ENCODE data around the gene OSBPL2. TPM values are rescaled to one million over a fixed set of nuclear protein-coding genes. Genes with fewer than 3 reads are reported as not detected.

Gene OSBPL2
- polyA plus RNA-seq, 1 donor = 35.7 TPM

DNA sequence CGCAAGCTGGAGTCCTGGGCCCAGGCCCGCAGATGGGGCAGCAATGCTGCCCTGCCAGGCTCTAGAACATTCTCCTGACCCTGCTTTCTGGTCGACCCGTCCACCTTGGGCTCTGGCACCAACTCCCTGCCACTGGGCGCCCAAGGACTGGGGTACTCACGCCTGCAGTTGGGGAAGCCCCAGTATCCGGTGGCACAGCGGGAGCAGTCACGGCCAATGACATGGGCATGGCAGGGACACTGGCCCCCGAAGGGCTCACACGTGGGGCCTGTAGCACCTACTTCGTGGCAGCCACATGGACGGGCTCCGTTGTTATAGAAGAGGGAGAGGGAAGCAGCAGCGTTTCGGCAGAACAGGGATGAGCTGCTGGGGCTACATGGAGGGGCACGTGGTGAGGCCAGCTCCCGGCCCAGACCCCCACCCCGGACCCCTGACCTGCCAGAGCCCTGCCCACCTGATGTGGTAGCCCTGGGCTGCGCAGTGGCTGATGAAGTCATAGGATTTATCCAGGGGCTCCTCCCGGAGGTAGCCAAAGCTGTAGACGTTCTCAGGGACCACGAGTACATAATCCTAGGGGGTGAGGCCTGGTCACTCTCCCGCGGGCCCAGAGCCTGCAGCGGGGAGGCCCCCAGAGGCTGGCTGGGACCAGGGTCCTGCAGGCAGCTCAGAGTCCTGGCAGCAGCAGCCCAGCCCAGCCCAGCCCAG is 90.5 kb downstream of the OSBPL2 start:
- H3K36me3 ChIP-seq (ENCODE audit: control insufficient read depth, insufficient read depth, low read length) = peaks cover 65% of the 10 kb centered on the region

DNA sequence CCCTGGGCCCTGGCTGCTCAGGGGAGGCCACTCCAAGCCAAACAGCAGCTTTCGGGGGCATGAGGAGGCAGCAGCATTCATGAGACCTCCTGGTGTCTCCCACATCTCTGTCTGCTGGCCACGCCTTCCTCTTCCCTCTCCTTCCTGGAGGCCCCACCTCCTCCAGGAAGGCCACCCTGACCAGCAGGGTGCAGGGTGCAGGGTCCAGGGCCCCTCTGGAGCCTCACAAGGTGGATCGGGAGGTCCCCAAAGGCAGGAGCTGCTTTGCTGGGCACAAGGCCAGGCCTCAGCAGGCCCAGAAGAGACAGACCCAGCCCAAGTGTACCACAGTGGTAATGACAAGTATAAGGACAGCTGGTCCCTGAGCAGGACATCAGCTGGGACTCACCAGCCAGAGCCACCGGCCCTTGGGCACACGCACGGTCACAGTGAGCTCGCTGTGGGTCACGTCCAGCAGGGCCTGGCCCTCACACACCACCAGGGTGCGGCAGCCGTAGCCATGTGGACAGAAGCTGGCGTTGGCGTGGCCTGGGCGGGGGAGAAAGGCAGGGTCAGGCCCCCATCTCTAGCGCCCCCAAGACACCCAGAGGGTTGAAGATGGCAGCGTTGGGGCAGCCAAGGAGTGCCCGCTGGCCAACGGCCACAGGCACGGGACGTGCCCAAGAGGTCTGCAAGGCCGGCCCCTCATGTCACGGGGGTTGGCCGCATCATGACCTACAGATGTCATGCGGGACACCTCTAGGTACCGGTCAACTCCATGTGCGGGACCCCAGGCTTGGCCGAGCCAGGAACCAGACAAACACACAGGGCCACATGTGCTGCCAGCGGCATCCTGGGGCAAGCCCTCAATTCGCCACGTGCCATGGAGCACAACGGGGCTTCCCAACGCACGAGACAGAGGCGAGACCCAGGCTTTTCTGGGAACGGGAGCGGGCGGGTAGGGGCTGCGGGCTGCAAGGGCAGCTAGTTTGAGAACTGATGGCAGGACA is 91.4 kb downstream of the OSBPL2 start:
- no peak overlapping the region for H3K27ac ChIP-seq (ENCODE audit: low read length)
- peaks cover 69% of the 10 kb centered on the region for H3K36me3 ChIP-seq (ENCODE audit: control insufficient read depth, insufficient read depth, low read length)
- H3K4me1 ChIP-seq (ENCODE audit: control insufficient read depth, insufficient read depth, low read length) = no peaks in the 10 kb centered on the region
- H3K4me3 ChIP-seq (ENCODE audit: low read length) = no peak overlapping the region
- no peaks in the 10 kb centered on the region for H3K9me3 ChIP-seq (ENCODE audit: control insufficient read depth, low read depth, low read length)
- DNase-seq = no peak
- WGBS (ENCODE audit: insufficient coverage, low lambda C conversion rate) = 93% methylated on average over 3 of the region's 37 CpGs
- no peaks in the 10 kb centered on the region for H3K27me3 ChIP-seq (ENCODE audit: control insufficient read depth, insufficient read depth, low read length)

More for the DNA sequence above, 90.5 kb downstream of the OSBPL2 start:
- Histone ChIP-seq H3K9me3 (ENCODE audit: control insufficient read depth, low read depth, low read length) (no peaks in the 10 kb centered on the region), H3K4me1 (ENCODE audit: control insufficient read depth, insufficient read depth, low read length) (no peaks in the 10 kb centered on the region), H3K4me3 (ENCODE audit: low read length) (no peak overlapping the region), H3K27me3 (ENCODE audit: control insufficient read depth, insufficient read depth, low read length) (no peaks in the 10 kb centered on the region), H3K27ac (ENCODE audit: low read length) (no peak overlapping the region)
- no peak for DNase-seq
- WGBS (ENCODE audit: insufficient coverage, low lambda C conversion rate) = no CpG with 5 or more reads among the region's 26 CpGs

DNA sequence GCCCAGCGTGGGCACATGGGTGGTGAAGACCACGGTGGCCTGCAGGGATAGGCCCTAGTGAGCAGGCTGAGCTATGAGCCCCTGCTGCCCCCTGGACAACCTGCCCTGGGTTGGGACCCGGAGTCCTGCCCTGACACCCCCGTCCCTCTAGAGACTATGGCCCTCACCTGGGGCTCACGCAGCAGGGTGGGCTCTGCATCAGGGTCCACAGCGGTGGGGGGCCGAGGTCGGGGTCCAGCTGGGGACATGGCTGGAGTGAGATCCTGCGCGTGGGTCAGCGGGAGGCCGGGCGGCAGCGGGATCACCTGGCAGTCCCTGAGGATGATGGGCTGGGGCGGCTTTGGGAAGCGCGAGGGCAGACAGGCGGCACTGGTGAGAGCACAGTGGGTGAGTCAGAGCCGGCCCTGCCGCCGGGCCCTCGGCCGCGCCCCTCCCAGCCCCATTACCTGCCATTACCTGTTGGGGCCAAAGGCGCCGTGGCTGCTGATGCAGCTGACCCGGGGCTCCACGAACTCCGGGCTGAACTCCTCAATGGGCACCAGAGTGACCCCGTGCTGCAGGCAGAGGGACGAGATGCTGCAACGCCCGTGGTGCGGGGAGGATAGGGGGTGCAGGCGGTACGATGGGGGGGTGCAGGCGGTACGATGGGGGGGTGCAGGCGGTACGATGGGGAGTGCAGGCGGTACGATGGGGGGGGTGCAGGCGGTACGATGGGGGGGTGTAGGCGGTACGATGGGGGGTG is 92.4 kb downstream of the OSBPL2 start:
- Histone ChIP-seq H3K27me3 (ENCODE audit: control insufficient read depth, insufficient read depth, low read length) (no peaks in the 10 kb centered on the region), H3K27ac (ENCODE audit: low read length) (no peak overlapping the region), H3K9me3 (ENCODE audit: control insufficient read depth, low read depth, low read length) (no peaks in the 10 kb centered on the region), H3K4me3 (ENCODE audit: low read length) (no peak overlapping the region), H3K4me1 (ENCODE audit: control insufficient read depth, insufficient read depth, low read length) (no peaks in the 10 kb centered on the region), H3K36me3 (ENCODE audit: control insufficient read depth, insufficient read depth, low read length) (peaks cover 66% of the 10 kb centered on the region)
- no CpG with 5 or more reads among the region's 46 CpGs for WGBS (ENCODE audit: insufficient coverage, low lambda C conversion rate)
- no peak for DNase-seq

DNA sequence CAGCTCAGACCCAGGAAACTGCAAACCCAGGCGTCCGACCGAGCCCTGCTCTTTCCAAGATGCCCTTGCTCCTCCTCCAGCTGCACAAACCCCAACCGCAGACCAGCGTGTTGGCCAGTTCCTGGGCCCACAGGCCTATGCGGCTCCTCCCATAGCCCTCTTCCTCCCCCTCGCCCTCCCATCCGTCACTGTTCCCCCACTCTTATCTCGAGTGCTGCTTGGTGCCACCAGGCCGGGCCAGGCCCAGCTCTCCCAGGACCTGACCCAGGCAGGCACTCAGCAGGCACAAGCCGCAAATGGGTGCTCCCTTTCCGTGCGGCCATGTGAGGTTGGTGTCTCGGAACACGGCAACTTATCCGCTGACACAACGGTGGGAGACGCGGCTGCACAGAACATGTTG is 93.0 kb downstream of the OSBPL2 start:
- no CpG with 5 or more reads among the region's 19 CpGs for WGBS (ENCODE audit: insufficient coverage, low lambda C conversion rate)
- Histone ChIP-seq H3K4me3 (ENCODE audit: low read length) (no peak overlapping the region), H3K36me3 (ENCODE audit: control insufficient read depth, insufficient read depth, low read length) (peaks cover 68% of the 10 kb centered on the region), H3K27ac (ENCODE audit: low read length) (no peak overlapping the region), H3K27me3 (ENCODE audit: control insufficient read depth, insufficient read depth, low read length) (no peaks in the 10 kb centered on the region), H3K9me3 (ENCODE audit: control insufficient read depth, low read depth, low read length) (no peaks in the 10 kb centered on the region), H3K4me1 (ENCODE audit: control insufficient read depth, insufficient read depth, low read length) (no peaks in the 10 kb centered on the region)
- no peak for DNase-seq

DNA sequence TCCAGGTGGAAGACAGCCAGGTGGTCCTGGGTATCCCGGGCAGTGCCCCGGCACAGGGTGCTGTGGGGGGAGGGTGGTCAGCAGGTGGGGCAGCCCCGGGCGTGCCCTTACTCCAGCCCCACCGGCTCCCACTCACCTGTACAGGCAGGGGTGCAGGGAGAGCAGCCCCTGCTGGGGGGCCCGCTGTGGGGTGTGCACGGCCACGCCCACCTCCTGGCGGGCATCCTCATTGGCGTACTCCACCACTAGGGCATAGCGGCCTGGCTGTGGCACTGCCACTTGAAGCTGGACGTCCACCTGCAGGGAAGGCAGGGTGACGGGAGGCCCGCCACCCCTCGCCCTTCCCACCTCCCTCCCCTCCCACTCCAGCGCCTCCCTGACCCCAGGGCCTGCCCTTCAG is 94.1 kb downstream of the OSBPL2 start:
- Histone ChIP-seq H3K27ac (ENCODE audit: low read length) (no peak overlapping the region), H3K9me3 (ENCODE audit: control insufficient read depth, low read depth, low read length) (no peaks in the 10 kb centered on the region), H3K4me1 (ENCODE audit: control insufficient read depth, insufficient read depth, low read length) (no peaks in the 10 kb centered on the region), H3K36me3 (ENCODE audit: control insufficient read depth, insufficient read depth, low read length) (peaks cover 68% of the 10 kb centered on the region), H3K4me3 (ENCODE audit: low read length) (no peak overlapping the region), H3K27me3 (ENCODE audit: control insufficient read depth, insufficient read depth, low read length) (no peaks in the 10 kb centered on the region)
- no CpG with 5 or more reads among the region's 16 CpGs for whole genome bisulfite sequencing (ENCODE audit: insufficient coverage, low lambda C conversion rate)
- no peak for DNase-seq

DNA sequence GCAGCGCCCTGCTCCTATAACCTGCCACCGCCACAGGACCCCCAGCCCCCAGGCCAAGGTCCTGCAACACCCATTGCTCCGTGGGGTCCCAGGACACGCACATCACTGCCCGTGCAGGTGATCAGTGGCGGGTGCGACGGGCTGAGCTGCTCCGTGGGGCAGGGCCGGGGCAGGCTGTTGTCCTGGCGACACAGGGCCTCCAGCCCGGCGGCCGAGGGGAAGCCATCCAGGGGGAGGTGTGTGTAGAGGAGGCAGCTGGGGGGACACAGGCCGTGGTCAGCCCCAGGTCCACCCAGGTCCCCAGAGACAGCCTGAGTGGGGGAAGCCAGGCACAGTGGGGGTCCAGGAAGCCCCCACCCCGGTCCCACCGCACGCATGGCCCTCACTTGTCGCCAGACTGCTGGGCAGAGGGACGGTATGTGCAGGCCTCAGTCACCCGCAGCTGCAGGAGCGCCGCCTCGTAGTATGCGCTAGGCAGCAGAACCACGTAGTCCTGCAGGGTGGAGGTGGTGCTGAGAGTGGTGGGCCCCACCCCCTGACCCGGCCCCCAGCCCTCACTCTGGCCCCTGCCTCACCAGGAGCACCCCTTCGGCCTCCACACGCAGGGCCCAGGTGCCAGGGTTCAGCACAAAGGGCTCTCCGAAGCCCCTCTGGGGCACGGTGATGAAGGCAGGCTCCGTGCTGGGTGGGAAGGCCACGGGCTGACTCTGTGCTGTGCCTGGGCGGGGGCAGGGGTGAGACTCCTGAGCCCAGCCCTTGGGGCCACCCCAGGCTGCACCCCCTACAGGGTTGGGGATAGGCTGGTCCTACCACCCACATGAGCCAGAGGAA is 94.9 kb downstream of the OSBPL2 start:
- peaks cover 68% of the 10 kb centered on the region for H3K36me3 ChIP-seq (ENCODE audit: control insufficient read depth, insufficient read depth, low read length)
- H3K27ac ChIP-seq (ENCODE audit: low read length) = no peak overlapping the region
- H3K4me3 ChIP-seq (ENCODE audit: low read length) = no peak overlapping the region
- no peak for DNase-seq
- no peaks in the 10 kb centered on the region for H3K9me3 ChIP-seq (ENCODE audit: control insufficient read depth, low read depth, low read length)
- H3K27me3 ChIP-seq (ENCODE audit: control insufficient read depth, insufficient read depth, low read length) = no peaks in the 10 kb centered on the region
- no peaks in the 10 kb centered on the region for H3K4me1 ChIP-seq (ENCODE audit: control insufficient read depth, insufficient read depth, low read length)
- no CpG with 5 or more reads among the region's 34 CpGs for WGBS (ENCODE audit: insufficient coverage, low lambda C conversion rate)

DNA sequence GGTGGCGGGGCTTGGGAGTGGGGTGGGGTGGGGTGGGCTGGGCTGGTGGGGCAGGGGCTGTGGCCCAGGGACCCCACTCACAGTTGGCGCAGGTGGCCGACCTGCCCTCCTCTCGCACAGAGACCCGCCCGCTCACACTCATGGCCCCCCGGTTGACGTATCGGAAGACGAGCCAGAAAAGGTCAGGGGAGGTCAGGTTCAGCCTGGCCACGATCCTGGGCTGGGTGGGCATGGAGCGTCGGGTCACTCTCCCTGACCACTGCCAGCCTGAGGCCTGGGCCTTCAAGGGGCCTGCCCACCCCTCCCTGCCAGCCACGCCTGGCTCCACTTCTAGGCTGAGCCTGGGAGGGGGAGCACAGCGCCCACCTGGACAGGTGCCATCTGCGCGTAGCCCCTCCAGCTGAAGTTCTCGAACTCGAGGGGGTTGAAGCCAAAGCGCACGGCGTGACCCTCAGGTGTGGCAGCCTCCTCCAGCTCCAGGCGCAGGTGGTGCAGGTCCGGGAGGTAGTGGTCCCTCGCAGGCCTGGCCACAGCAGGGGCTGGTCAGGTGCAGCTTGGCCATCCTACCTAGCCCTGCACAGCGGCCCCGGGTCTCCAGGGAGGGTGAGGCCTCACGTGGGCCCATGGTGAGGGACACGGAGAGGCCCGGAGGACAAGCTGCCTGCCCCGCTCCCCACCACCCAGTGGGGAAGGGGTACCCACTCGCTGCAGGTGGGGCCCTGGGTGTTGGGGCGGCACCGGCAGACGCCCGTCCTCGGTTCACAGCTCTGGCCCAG is 95.7 kb downstream of the OSBPL2 start:
- H3K9me3 ChIP-seq (ENCODE audit: control insufficient read depth, low read depth, low read length) = no peaks in the 10 kb centered on the region
- H3K27me3 ChIP-seq (ENCODE audit: control insufficient read depth, insufficient read depth, low read length) = no peaks in the 10 kb centered on the region
- no CpG with 5 or more reads among the region's 37 CpGs for WGBS (ENCODE audit: insufficient coverage, low lambda C conversion rate)
- H3K4me3 ChIP-seq (ENCODE audit: low read length) = no peak overlapping the region
- no peak overlapping the region for H3K27ac ChIP-seq (ENCODE audit: low read length)
- no peaks in the 10 kb centered on the region for H3K4me1 ChIP-seq (ENCODE audit: control insufficient read depth, insufficient read depth, low read length)
- no peak for DNase-seq
- peaks cover 63% of the 10 kb centered on the region for H3K36me3 ChIP-seq (ENCODE audit: control insufficient read depth, insufficient read depth, low read length)

DNA sequence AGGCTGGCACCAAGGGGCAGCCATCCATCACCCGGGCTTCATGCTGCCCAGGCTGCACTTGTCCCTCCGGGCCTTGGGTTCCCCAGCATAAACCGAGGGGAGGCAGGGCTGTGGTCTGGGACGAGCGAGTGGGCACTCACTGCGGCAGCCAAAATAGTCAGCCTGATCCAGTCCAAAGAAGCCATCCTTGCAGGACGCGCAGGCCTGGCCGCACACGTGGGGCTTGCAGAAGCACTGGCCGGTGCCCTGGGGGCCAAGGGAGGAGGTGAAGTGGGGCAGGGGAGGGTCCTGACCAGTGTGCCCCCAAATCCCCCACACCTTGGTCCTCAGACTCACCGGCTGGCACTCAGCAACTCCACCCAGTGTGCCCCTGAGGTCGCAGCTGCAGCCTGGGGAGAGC is 96.6 kb downstream of the OSBPL2 start:
- DNase-seq = no peak
- Histone ChIP-seq H3K4me3 (ENCODE audit: low read length) (no peak overlapping the region), H3K27ac (ENCODE audit: low read length) (no peak overlapping the region), H3K4me1 (ENCODE audit: control insufficient read depth, insufficient read depth, low read length) (no peaks in the 10 kb centered on the region), H3K36me3 (ENCODE audit: control insufficient read depth, insufficient read depth, low read length) (peaks cover 57% of the 10 kb centered on the region), H3K9me3 (ENCODE audit: control insufficient read depth, low read depth, low read length) (no peaks in the 10 kb centered on the region), H3K27me3 (ENCODE audit: control insufficient read depth, insufficient read depth, low read length) (no peaks in the 10 kb centered on the region)
- WGBS (ENCODE audit: insufficient coverage, low lambda C conversion rate) = no CpG with 5 or more reads among the region's 13 CpGs

DNA sequence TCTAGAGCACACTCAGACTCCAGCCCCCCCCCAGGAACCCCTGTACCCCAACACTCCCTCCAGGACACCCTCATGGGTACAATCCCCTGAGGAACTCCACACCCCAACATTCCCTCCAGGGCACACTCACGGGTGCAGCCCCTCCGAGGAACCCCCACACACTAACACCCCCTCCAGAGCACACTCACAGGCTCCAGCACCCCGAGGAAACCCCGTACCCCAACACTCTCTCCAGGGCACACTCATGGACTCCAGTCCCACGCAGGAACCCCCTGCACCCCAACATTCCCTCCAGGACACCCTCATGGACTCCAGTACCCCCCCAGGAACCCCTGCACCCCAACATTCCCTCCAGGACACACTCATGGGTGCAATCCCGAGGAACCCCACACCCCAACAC is 97.2 kb downstream of the OSBPL2 start:
- Histone ChIP-seq H3K27me3 (ENCODE audit: control insufficient read depth, insufficient read depth, low read length) (no peaks in the 10 kb centered on the region), H3K9me3 (ENCODE audit: control insufficient read depth, low read depth, low read length) (no peaks in the 10 kb centered on the region), H3K4me3 (ENCODE audit: low read length) (no peak overlapping the region), H3K4me1 (ENCODE audit: control insufficient read depth, insufficient read depth, low read length) (no peaks in the 10 kb centered on the region), H3K27ac (ENCODE audit: low read length) (no peak overlapping the region), H3K36me3 (ENCODE audit: control insufficient read depth, insufficient read depth, low read length) (peaks cover 55% of the 10 kb centered on the region)
- DNase-seq = no peak
- no CpG with 5 or more reads among the region's 6 CpGs for WGBS (ENCODE audit: insufficient coverage, low lambda C conversion rate)
